AG09309 (cell line): ENCODE data around the gene GALNT11.

ENCODE experiments used
- DNase-seq: peaks from one replicate; pipeline ENCODE4 v3.0.0-alpha.2; 2010; ENCODE audit warnings: low read depth
- H3K4me3 ChIP-seq: 2 replicates; pipeline ENCODE4 v1.5.1; 2011; ENCODE audit warnings: mild to moderate bottlenecking, low read depth, low read length, moderate library complexity; ENCODE audit not compliant: control insufficient read depth
- TF ChIP-seq, protein P1 (sequence below): IDR thresholded peaks from 2 replicates; pipeline ENCODE4 v1.5.1; 2011; ENCODE audit warnings: mild to moderate bottlenecking, low read depth, low read length, inconsistent platforms; ENCODE audit not compliant: insufficient read depth, control insufficient read depth; ENCODE audit errors: missing control alignments

The GALNT11 gene

DNA sequence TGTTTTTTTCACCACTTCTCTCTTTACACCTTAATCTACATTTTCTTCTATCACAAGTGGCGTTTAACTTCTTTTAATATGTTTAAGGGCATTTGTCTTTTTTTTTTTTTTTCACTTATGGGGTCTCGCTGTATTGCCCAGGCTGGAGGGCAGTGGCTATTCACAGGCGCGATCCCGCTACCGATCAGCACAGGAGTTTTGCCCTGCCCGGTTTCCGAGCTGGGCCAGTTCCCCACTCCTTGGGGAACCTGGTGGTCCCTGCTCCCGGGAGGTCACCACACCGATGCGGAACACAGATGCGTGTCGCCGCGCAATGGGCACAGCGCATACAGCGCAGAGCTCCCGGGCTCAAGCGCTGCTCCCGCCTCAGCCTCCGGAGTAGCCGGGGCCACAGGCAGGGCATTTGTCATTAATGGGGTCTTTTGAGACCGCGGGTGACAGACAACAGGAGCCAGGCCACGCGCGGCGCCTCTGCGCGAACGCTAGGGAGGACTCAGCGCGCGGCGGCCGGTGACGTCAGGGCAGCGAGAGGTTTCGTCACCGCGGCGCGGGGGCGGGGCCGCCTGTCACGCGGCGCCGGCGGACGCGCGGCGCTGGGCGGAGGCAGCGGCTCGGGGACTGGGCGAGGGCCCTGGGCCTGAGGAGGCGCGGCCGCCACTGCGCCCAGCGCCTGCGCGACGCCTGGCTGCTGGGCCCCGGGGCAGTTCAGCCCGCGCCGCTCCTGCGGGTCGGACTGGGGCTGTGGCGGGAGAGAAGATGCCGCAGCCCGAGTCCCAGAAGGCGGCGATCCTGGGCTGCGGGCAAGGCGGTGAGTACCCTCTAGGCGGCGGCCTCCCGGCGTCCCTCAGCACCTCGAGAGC lies at the start of gene GALNT11:
Gene GALNT11, plus strand, starts transcription at position 598 of the 860 bp plus-strand sequence. CDS start 68,554 bp downstream, outside the sequence.
- DNase-seq = peak; percentile 11
- TF ChIP-seq, protein P1, sequence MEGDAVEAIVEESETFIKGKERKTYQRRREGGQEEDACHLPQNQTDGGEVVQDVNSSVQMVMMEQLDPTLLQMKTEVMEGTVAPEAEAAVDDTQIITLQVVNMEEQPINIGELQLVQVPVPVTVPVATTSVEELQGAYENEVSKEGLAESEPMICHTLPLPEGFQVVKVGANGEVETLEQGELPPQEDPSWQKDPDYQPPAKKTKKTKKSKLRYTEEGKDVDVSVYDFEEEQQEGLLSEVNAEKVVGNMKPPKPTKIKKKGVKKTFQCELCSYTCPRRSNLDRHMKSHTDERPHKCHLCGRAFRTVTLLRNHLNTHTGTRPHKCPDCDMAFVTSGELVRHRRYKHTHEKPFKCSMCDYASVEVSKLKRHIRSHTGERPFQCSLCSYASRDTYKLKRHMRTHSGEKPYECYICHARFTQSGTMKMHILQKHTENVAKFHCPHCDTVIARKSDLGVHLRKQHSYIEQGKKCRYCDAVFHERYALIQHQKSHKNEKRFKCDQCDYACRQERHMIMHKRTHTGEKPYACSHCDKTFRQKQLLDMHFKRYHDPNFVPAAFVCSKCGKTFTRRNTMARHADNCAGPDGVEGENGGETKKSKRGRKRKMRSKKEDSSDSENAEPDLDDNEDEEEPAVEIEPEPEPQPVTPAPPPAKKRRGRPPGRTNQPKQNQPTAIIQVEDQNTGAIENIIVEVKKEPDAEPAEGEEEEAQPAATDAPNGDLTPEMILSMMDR = peak; percentile 37
- H3K4me3 ChIP-seq = peak within 1 kb of the TSS; percentile 87

GRCh38 chr7:151978616-151979015 lies 46.9 kb upstream of the GALNT11 start:
- no peak for DNase-seq
- TF ChIP-seq, protein P1 = no peak

DNA sequence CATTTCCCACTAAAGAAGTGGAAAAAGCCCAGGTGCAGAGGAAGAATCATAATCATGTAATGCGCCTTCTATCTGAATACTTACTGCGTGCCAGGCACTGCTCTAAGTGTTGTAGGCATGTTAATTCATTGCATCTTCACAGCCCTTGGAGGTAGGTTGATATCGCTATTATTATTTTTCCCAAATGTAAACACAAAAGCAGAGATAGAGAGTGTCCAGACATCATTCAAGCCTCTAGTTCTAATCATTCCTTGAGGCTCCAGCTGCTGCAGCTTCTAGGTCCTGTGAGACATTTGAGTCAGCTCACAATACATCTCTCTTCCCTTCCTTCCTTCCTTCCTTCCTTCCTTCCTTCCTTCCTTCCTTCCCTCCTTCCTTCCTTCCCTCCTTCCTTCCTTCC lies 44.3 kb upstream of the GALNT11 start:
- no peak overlapping the region for H3K4me3 ChIP-seq
- no peak for DNase-seq
- TF ChIP-seq, protein P1 = no peak

More at GRCh38 chr7:151978616-151979015, 46.9 kb upstream of the GALNT11 start:
- H3K4me3 ChIP-seq = no peak overlapping the region

GRCh38 chr7:151982806-151983205 lies 42.7 kb upstream of the GALNT11 start:
- no peak for DNase-seq
- H3K4me3 ChIP-seq = no peak overlapping the region
- TF ChIP-seq, protein P1 = no peak

- TF ChIP-seq, protein P1 = no peak
These were observed 40.9 kb upstream of the GALNT11 start for GRCh38 chr7:151984612-151985011.

DNA sequence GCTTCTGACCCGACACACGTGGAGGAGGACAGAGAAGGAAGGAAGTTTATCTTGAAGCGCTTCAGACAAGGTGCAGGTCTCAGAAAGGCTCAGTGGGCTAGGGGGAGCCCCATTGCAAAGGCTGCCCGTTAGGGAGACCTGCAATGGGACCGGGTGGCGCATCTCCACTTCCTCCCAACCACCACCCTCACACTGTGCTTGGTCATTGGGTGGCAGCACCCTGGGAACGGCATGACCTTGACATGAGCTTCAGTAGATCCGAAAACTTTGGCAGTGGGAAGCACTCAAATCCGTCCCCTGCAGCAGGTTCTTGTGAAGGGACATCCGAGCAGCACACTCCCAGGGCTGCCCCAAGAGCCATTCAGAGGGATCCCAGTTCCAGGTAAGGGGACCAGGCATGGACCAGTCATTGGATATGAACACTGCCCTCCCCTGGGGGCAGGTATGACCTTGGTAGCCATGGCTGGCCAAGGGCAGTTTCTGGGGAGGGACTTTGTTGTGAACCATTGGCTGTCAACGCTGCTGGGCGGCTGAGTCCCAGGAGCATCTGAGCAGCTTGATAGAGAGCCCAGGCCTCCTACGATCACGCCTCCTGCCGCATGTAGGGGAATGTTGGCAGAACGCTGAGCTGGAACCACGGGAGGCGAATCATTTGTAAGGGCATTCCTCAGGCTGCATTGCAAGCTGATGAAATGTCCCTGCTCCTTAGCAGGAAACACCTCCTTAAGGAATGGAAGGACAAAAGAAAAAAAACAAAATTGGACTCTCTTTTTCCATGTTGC lies 37.5 kb upstream of the GALNT11 start:
- TF ChIP-seq, protein P1 = no peak
- H3K4me3 ChIP-seq = no peak overlapping the region
- DNase-seq = no peak

More at GRCh38 chr7:151984612-151985011, 40.9 kb upstream of the GALNT11 start:
- no peak overlapping the region for H3K4me3 ChIP-seq
- DNase-seq = no peak
